Head of caudate nucleus (tissue), 42 donors: ENCODE measurements around the gene KIF21A.

Experiments
- DNase-seq, 42 donors: peaks; one replicate each; pipeline versions ENCODE4 v3.0.0 to v3.0.0-alpha.2; 2020 to 2021; ENCODE audit warnings: mixed read lengths in 7 of 42
- intact Hi-C: fragments of 100-400 bp; cut with DNase I; formaldehyde crosslinking; loops from one replicate; pipeline ENCODE4 v1.15.0; 2022

The KIF21A gene

DNA sequence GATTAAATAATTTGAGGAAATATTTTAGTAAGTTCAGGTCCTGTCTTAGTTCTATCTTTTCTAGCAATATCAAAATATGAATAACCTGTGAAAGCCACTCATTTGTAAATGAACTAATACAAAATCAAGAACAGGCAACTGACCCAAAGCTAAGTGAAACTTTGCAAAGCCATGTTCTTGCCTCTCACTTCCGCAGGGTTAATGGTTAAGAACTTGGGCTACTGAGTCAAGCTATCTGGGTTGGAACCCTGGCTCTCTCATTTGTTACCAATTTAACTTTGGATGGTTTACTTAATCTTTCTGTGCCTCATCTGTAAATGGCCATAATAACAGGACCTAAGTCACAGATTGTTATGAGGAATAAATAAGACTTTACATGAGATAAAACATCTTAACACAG lies 2.8 kb downstream of the KIF21A start:
- no peak for DNase-seq
- intact Hi-C loops: loop anchor here (5.0 kb wide), 1 partner anchor 33 kb away; no protein-coding TSS in a partner anchor

- intact Hi-C loops: no loop called here
- DNase-seq: no peak
These were observed 7.4 kb downstream of the KIF21A start for GRCh38 chr12:39435531-39435930.

DNA sequence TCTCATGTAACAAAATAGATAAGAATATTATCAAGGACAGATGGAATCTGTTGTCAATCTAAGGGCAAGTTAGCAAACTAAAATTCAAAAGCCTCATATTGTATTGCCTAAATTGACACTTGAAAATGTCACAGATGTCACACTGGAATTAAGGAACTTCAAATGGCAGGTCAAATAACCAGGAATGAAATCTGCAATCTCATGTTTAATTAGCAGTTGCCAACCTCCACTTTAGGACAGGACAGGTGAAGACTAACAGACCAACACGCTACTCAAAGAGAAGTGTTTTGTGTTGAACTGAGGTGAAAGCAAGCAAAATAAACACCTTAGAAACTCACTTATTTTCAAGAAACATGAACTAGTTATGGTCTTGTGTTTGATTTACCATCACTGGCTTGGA lies 11.1 kb downstream of the KIF21A start:
- intact Hi-C loops: no loop called here

GRCh38 chr12:39431002-39431796 lies 11.7 kb downstream of the KIF21A start:
- DNase-seq: no peak
- intact Hi-C loops: no loop called here

More for the DNA sequence above, 11.1 kb downstream of the KIF21A start:
- no peak for DNase-seq

DNA sequence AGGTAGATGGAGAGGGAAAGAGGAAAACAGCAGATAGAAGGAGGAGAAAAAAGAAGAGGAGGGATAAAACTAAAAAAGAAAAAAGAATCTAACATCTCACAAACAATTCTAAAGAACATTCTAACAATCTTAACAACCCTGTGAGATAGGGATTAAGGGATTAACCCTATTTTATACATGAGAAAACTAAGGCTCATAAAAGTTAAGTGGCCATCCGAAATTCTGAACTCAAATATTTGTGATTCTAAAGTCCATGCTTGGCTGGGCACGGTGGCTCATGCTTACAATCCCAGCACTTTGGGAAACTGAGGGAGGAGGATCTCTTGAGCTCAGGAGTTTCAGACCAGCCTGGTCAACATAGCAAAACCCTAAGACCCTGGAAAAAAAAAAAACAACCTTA lies 13.1 kb downstream of the KIF21A start:
- intact Hi-C loops: no loop called here
- DNase-seq: no peak

DNA sequence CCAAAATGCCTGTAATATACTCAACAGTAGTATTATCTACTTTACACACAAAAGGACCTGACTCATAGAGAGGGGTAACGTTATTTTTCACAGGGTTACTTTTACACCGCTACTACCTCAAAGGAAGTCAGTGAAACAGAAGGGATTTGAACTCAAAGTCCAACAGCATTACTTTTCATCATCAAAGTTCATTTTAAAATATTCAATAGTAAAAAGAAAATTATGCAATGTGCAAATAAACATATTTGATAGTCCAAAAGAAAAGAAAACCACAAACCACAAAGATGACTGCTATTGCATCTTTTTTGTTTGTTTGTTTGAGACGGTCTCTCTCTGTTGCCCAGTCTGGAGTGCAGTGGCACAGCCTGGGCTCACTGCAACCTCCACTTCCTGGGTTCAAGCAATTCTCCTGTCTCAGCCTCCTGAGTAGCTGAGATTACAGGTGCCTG lies 15.5 kb downstream of the KIF21A start:
- intact Hi-C loops: no loop called here
- no peak for DNase-seq

DNA sequence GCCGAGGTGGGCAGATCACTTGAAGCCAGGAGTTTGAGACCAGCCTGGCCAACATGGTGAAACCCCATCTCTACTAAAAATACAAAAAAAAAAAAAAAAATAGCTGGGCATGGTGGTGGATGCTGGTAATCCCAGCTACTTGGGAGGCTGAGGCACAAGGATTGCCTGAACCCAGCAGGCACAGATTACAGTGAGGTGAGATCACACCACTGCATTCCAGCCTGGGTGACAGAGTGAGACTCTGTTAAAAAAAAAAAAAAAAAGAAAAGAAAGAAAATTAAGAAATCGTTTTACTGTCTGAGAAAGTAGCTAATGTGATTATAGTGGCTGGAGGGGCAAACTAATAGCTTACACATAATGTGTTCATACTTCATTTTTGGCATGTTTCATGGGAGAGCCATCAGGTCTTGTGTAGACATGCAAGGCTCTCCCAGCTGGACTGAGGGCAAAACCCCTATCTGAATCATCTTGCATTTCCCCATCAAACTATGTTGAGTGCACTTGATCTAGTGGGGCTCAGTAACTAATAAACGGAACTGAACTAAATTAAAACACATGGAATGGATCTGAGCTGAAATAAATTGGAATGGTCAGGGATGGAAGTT lies 16.2 kb downstream of the KIF21A start:
- no peak for DNase-seq
- intact Hi-C loops: no loop called here

GRCh38 chr12:39420043-39420442 lies 22.9 kb downstream of the KIF21A start:
- intact Hi-C loops: no loop called here
- DNase-seq: no peak

DNA sequence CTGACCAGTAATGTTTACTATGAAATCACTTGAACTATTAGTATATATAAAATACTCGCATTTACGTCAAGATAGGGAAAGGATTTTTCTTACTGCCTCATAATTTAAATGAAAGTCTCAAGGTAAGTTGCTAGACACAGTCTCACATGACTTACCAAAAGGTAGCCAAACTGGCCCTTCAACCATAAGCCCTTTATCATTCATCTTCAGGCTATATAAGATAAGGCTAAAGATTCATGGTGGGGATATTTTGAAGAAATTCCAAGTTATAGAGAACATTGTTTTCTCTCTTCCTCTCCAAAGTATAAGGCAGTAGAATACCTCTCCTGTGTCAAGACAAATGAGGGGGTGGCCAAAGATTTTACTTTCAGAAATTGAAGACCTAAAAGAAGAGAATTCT lies 23.4 kb downstream of the KIF21A start:
- intact Hi-C loops: no loop called here
- no peak for DNase-seq

- no peak for DNase-seq
- intact Hi-C loops: no loop called here
These were observed 25.0 kb downstream of the KIF21A start for GRCh38 chr12:39417916-39418315.

GRCh38 chr12:39413836-39414771 lies 28.8 kb downstream of the KIF21A start:
- intact Hi-C loops: no loop called here
- DNase-seq: no peak

DNA sequence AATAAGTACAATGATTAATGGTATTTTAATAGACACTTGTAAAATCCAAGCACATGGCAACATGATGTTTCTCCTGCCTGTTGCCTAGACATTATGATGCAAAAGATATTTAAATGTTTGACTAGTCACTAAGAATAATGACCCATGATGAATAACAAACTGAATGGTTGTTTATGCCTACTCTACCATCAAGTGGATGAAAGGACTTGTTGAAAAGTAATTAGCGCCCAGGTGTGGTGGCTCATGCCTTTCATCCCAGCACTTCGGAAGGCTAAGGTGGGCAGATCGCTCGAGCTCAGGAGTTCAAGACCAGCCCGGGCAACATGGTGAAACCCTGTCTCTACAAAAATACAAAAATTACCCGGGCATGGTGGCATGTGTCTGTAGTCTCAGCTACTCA lies 30.7 kb downstream of the KIF21A start:
- intact Hi-C loops: no loop called here
- DNase-seq: no peak

DNA sequence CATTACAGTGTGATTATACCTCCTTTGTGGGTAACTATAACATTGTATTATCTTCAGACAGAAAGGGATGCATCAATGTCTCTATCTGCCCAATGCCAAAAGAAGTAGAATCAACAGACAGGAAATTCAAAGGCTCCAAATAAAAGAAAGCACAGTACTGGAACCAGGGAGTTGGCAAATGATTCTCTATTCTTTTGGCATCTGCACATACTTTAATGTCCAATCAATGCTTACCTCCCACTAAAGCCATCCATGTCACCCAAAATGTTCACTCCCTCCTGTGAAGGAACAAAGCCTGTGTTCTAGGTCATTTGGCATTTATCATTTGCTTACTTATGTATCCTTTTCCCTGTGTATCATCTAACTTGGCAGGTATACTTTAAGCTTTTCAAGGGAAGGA lies 36.7 kb downstream of the KIF21A start:
- intact Hi-C loops: loop anchor here (5.0 kb wide), 1 partner anchor 36 kb away; the partner anchor contains the start of gene KIF21A
- DNase-seq: no peak

- intact Hi-C loops: loop anchor here (5.0 kb wide), 1 partner anchor 37 kb away; the partner anchor contains the start of gene KIF21A
- DNase-seq: no peak
These were observed 37.3 kb downstream of the KIF21A start for GRCh38 chr12:39405580-39405979.

DNA sequence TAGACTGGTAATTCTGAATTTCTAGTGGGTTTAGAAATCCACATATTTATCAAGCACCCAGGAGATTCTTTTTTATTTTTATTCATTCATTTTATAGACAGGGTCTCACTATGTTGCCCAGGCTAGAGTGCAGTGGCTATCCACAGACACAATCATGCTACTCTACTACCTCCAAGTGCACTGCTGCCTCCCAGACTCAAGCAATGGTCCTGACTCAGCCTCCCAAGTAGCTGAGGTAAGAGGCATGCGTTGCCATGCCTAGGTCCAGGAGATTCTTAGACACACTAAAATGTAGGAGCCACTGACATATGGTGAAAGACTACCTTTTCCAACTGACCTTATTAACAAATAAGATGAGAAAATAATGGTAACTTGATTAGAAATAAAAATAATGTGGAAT lies 38.9 kb downstream of the KIF21A start:
- intact Hi-C loops: no loop called here

GRCh38 chr12:39403376-39403775 lies 39.5 kb downstream of the KIF21A start:
- no peak for DNase-seq
- intact Hi-C loops: no loop called here

More for the DNA sequence above, 38.9 kb downstream of the KIF21A start:
- DNase-seq: no peak

GRCh38 chr12:39402922-39403321 lies 40.0 kb downstream of the KIF21A start:
- intact Hi-C loops: no loop called here
- DNase-seq: no peak

- no peak for DNase-seq
- intact Hi-C loops: no loop called here
These were observed 41.5 kb downstream of the KIF21A start for GRCh38 chr12:39401459-39401858.

- intact Hi-C loops: no loop called here
- DNase-seq: no peak
These were observed 47.1 kb downstream of the KIF21A start for GRCh38 chr12:39395866-39396265.

- intact Hi-C loops: no loop called here
- no peak for DNase-seq
These were observed 49.0 kb downstream of the KIF21A start for GRCh38 chr12:39393890-39394289.
